HG02678 (cell line): ENCODE data around the gene HOMER1.
"Not testable (repeated sequence)": the region's sequence is repeated elsewhere in the genome, so short reads cannot be mapped to it uniquely, and the experiment has no call there.

ENCODE experiments used
- ATAC-seq: cut with Tn5 transposase; IDR thresholded peaks from one replicate; pipeline ENCODE4 v1.9.1; 2021; ENCODE audit warnings: mild to moderate bottlenecking, moderate library complexity; ENCODE audit not compliant: unreplicated experiment

HOMER1 gene

DNA sequence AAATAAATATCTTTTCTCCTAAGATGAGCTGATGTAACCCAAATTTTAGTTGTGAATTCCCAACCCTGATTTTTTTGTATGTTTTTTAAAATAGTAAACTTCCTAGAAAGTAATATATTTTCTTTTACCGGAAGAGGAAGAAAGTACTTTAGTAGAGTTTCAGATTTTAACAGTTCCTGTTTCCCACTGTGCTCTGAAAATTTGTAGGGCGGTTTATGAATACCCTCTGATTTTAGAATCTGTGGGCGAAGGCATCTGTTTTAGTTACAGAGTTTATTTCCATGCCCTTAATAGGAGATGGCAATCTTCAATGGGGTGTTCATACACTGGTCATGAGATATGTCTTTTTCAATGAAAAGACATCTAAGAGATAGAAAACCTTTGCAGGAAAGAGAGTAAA, 3.7 kb upstream of the HOMER1 start:
- no peak for ATAC-seq

DNA sequence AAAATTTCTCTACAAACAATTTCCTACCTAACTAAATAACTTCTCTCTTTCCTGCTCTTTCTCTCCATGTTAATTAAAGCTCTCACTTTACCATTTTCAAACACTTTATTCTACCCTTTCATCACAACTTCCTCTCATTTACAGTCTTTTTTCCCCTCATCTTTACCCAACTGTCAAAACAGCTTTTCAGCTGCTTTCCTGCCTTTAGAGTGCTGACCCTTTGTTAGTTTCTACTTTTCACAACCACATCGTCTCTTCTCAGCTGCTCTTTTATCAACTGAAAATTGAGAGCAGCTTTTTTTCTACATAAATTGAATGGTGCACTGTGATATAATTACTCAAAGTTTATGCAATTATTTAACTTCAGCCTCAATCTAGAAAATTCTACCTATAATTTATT, 3.1 kb upstream of the HOMER1 start:
- no peak for ATAC-seq

DNA sequence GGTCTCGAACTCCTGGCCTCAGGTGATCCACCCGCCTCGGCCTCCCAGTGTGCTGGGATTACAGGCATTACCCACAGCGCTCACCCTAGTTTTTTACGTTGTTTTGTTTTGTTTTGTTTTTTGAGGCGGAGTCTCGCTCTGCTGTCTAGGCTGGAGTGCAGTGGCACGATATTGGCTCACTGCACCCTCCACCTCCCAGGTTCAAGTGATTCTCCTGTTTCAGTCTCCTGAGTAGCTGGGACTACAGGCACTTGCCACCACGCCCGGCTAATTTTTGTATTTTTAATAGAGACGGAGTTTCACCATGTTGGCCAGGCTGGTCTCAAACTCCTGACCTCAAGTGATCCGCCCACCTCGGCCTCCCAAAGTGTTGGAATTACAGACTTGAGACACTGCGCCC, 2.4 kb upstream of the HOMER1 start:
- not testable (repeated sequence) for ATAC-seq

DNA sequence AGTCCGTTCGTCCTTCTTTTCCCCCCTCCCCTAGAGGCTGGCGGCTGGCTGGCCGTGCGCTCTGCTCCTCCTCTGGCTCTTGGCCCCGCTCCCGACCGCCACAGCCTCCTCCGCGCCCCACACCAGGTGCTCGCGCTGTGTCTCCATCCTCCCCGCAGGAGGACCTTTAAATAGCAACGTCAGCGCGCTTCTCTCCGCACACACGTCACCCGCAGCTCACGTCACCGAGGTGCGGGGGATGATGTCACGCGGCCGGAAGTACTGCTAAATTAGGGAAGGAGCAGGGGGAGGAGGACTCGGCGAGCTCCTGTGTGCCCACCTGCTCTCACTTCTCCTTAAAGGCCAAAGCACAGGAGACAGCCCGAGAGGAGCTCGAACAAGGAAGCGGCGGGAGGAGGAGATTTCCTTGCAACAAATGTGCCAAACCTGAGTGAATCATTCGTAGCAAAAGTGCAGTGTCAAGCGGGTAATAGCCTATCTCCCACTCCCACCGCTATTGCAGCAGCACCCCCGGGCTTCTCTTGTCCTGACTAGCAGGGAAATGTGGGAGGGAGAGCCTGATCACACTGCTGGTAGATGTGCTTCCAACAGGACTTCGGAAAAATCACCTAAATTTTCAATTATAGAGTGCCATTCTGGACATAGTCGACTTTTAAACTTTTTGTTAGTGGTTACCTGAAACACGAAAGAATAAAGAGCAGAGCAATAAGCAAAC, 614 bp upstream of the HOMER1 start:
- peak; percentile 85 for ATAC-seq

DNA sequence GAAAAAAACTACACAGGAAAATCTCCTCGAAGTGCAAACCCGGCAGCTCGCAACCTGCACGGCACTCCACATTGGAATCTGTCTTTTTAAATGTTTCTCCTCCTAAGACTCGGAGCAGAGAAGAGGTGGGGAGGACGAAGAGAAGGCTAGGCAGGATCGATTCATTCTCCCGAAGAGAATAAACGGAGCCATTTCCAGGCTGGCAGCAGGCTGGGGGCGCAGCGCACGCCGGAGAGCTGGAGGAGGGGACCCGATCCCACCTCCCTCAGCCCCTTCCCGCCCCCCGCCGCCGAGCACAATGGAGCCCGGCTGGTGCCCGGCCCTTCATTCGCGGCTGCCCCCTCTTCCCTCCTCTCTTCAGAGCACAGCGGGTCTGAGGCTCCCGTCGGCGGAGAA, 628 bp downstream of the HOMER1 start:
- ATAC-seq, result no peak

DNA sequence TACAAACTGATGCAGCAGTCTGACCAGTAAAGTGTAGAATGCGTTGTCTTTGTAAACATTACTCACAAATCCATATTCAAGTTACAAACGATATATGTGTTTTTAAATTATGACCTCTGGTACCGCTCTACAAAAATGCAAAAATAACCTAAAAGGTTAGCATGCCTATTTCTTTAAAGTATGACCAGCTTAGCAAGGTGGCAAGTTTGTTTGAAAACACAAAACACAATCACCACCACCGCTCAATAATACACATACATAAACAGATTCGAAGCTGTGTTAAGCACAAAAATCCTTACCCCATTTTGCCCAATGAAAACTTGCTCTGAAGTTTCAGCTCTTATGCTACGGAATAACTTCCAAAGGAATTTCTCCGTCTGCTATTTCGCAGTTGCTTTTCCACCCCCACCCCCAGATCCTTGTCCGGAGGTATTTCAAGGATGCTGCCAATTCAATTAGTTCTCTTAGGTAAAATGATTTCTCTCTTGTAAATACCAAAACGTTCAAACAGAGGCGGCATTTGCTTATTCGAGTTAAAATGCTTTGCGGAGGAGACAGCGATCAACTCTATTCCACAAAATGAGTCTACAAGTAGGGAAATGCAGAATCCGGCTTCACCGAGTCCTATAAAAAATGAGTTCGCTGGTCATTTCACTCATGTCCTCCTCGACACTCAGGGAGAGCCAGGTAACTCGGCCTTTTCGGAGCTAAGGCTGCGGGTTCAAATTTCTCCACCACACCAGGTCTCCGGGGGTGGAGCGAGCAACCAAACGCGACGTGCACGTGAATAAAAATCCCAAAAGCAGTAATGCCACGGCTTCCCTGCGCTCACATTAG, 1.2 kb downstream of the HOMER1 start:
- ATAC-seq, result no peak

DNA sequence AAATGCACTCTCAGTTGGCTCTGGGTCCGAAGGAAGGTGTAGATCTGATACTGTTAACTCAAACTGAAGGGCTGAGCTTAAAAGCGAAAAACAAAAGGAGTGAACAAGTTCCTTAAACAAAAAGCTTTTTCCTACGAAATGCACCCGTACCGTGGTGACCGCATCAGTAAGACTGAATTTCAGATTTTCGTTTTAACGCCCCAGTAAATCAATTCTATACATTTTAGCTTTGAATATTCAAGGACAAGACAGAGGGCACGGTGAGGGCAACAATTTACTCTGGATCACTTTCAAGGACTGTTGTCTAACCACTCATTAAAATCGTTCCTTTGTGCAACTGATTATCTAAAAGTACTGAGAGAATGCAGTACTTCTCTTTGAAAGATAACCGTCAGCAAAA, 1.9 kb downstream of the HOMER1 start:
- ATAC-seq, result no peak

DNA sequence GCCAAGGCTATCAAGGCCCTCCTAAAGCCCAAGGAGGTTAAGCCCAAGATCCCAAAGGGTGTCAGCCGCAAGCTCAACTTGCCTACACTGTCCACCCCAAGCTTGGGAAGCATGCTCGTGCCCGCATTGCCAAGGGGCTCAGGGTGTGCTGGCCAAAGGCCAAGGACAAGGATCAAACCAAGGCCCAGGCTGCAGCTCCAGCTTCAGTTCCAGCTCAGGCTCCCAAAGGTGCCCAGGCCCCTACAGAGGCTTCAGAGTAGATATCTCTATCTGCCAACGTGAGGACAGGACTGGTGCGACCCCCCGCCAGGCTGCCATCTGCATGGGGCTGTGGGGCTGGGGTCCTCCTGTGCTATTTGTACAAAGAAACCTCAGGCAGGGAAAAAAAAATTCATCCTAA, 3.3 kb downstream of the HOMER1 start:
- ATAC-seq, result no peak

DNA sequence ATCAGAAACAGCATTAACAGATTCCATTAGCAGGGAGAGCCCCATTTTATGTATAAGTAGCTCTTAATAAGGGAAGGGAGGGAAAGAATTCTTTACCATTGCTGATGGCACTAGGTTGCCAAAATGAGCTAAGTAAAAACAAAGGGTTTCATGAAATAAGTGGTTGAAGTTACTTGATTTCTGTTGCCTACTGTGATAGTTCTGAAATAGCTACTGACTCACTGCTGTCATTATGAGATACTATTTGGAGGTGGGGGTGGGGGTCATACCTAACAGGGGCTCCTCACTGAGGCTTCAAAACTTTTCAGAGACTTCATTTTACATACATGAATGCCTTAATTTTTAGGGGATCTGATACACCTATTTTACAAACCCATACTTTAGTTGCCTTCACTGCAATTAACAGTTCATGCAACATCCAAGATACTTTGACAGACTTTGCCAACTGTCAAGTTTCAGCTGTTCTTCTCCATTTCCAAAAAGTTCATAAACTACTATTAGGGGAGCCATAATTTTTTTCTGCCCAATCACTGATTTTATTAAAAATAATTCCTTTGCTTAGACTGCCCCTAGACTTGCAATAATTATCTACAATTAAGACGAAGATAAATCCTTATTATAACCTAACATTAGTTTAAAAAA, 4.6 kb downstream of the HOMER1 start:
- no peak for ATAC-seq

DNA sequence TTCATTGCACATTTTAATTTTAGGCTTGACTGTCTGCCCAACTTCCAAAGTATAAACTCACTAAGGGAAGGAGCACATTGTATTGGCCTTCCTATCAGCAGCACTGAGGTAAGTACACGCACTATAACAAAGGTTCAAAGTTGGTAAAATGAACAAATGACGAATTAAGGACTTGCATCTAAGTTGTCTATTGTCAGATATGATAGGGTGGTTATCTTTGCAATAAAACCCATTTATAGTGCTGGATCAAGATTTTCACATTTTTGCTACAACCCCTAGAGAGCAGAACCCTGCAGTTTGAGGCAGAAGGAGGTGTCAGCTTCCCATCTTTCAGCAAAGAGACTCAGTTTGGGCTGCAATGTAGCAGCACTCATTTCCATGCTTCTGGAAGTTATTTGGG, 5.1 kb downstream of the HOMER1 start:
- no peak for ATAC-seq

DNA sequence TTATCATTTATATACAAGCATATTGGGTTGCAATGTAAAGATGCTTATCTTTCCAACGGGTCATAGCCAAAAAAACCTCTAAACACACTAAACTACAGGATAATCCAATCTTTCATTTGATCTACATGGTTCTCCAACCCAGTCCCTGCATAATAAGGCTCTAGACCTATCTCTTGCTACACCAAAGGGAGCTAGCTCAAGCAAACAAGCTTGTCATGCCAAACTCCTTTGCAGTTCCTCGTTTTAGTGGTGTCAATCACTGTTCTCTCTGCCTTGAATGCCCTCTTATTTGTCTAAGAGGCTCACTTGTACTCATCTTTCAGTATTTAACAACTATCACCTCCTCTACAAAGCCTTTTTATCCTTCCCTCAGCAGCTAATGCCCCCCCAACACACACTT, 5.6 kb downstream of the HOMER1 start:
- ATAC-seq, result no peak

DNA sequence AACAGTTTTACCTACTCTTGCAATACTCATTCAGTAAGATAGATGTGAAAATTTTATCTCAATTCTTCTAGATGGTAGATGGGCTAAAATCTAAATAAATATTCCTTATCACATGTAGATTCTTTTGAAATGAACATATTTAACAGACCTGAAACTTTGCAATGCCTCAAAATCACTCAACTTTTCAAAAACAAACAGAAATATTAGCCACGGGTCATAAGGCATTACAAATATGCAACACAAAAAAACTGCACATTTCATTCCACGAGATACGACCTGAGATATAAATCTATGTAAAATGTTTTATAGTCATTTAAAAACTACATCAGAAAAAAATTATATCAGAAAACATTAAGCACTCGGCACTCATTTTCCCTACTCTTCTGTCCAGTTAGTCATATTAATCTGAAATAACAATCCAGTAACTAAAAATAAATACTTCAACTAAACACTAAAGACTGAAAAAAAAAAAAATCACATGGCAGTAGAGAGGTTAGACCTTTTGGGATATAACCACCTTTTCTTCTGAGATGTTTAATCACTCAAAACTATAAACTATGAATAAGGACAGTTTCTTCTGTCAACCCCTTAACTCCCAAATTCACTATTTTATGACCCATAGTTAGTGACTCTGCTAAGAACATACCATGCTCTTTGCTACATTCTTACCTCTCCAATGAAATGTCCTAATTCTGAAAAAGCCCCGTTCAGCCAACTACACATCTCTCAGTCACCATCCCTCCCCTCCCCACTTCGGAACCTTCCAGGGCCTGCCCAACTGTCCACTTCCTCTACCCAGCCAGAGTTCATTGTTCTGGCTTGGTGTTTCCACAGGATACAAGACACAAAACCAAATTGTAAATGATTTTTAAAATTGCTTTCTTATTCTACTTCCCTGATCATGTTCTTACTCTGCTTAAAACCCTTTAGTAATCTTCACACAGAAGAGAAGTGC, 6.4 kb downstream of the HOMER1 start:
- ATAC-seq, result no peak

DNA sequence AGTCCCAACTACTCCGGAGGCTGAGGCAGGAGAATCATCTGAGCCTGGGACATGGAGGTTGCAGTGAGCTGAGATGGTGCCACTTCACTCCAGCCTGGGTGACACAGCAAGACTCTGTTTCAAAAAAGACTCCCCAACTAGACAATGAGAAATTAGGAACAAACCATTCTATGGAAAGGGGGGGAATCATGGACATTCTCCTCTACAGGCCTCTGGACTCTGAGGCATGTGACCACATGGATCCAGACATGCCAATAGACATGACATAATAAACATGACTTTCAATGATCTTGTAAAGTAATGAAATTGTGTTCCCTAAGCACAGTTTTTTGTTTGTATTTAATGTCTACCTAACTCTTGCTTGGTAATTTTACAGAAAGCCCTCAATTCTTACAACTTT, 8.8 kb downstream of the HOMER1 start:
- no peak for ATAC-seq

DNA sequence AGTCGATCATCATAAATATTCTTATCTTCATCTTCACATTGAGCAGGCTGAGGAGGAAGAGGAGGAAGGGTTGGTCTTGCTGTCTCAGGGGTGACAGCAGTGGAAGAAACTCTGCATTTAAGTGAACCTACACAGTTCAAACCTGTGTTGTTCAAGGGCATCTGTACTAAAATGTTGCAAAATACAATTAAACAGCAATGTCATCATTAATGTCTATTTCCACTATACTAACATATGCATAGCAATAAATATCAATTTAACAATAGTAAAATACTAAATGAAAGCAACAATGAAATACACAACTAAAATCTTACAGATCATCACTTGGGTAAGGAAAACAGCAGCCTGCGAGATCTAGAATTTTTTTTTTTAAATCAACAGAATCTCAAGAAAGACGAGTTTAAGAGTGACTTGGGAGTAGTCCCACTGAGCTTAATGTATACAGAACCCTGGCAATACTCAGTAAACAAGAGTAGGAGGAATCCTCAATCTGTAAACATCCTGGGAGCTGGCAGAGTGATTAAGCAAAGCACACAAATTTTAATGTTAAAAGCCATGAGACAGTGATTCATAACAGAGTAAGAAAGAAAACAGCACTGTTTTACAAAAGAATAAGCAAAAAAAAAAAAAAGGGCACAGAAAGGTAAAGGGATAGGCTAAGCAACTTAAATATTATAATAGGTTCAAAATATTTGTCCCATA, 10.0 kb downstream of the HOMER1 start:
- ATAC-seq, result no peak

DNA sequence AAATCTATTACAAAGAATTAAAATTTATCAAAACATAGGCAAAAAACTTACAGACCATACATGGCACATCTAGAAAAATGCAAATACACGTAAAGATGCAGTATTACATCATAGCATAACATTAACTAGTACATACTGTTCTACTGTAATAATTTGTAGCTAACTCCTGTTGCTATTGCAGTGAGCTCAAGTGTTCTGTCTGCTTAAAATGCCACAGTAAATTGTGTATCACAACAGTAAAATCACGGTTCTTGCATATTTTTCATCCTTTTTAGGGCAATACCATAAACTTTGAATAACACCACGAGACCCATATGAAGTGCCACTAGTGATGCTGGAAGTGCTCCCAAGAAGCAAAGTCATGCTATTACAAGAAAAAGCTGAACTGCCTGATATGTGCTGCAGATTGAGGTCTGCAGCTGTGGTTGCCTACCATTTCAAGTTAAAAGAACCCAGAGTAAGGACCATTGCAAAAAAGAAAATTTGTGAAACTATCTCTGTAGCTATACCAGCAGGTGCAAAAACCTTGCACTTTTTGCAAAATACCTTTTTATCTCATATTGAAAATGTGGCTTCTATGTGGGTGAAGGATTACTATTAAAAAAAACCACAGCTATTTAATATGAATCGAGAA, 14.2 kb downstream of the HOMER1 start:
- no peak for ATAC-seq

DNA sequence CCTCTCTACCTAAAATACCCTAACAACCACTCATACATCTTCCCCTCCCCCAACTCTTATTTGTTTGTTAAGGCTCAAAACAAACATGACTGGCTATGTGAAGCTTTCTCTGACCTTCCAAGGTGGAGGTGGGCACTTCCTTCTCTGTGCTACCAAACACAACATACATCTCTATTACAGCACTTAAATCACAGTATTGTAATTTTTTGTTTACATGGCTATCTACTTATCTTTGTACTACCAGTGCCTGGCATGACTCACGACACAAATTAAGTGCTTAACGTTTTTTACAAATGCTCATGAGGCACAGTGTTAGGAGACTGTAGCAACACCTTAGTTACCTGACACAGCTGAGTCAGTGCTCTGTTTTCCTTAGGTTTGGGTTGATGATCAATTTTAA, 18.6 kb downstream of the HOMER1 start:
- ATAC-seq, result no peak

DNA sequence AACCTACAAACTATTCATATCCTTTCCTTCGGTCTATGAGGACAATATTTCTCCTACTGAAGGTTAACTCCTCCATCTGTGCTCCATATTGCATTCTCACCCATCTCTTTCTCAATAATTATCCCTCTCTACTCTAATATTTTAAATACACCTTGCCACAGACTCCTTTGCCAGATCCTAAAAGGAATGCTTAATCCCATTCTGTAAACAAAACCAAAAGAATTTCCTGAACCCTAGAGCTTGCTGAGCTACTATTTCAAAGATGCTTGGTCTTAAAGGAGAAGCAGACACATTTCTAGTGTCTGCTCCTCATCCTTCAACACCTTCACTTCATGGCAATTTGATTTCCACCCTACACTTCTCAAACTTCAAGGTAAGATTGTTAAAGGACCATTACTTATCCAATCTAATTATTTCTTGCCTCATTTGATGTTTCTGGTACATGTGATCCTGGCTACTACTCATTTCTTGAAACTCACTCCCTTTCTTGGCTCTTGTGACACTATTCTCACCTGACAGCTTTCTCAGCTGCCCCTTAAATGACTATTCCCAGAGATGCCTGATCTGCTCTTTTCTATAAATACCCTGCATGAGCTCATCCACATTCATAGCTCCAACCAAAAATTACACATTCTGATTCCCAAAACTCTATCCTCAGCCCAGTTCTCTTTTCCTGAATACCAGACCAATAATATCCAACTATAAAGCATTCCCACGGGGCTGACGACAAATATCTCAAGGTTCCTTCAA, 20.2 kb downstream of the HOMER1 start:
- ATAC-seq, result no peak

DNA sequence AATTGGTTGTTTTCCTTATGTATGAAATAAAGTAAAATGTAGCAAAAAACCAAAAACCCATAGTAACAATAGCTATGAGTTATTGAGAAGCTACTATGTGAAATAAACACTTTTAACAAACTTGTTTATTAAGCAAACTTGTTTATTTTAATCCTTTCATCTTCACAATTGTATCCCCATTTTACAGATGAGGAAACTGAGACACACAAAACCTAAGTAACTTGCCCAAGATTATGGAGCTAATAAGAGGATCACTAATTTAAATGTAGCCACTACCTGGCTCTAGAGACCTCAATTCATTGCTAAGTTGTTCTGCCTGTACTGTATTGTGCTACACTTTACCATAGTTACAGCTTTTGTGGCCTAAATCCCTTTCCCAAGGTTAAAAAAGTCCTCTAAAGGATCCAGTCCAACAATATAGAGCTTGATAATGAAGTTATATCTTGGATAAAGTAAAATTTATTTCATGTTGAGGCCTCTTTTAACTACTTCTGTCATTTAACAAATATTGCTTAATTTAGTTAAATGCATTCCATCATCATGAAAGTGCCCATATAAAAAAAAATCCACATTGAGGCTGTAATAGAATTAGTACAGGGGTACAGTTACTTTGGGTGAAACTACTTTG, 22.1 kb downstream of the HOMER1 start:
- ATAC-seq, result no peak
